Activated T-cell treated with anti-CD3 and anti-CD28 coated beads, Interleukin-2, amount 50 U/mL, for 1 hour (primary cell): ENCODE data around the gene INPP5D.

Source experiments
- DNase-seq: peaks from one replicate; pipeline ENCODE4 v3.0.0-alpha.2; 2020

The INPP5D gene

DNA sequence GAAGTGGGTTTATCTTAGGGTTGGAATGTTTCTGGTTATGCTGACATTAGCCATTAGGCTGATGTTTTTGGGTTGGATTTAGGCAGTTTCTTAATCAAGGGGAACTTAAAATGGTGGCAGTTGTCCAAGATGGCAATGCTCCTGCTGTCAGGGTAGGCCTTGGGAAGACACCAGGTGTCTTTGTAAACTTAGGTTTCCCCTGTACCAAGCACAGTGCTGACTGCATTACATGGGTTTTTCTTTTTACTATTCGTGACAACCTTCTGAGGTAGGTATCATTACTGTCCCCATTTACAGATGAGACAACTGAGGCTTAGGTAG is 190.8 kb downstream of the INPP5D start:
- DNase-seq = no peak

DNA sequence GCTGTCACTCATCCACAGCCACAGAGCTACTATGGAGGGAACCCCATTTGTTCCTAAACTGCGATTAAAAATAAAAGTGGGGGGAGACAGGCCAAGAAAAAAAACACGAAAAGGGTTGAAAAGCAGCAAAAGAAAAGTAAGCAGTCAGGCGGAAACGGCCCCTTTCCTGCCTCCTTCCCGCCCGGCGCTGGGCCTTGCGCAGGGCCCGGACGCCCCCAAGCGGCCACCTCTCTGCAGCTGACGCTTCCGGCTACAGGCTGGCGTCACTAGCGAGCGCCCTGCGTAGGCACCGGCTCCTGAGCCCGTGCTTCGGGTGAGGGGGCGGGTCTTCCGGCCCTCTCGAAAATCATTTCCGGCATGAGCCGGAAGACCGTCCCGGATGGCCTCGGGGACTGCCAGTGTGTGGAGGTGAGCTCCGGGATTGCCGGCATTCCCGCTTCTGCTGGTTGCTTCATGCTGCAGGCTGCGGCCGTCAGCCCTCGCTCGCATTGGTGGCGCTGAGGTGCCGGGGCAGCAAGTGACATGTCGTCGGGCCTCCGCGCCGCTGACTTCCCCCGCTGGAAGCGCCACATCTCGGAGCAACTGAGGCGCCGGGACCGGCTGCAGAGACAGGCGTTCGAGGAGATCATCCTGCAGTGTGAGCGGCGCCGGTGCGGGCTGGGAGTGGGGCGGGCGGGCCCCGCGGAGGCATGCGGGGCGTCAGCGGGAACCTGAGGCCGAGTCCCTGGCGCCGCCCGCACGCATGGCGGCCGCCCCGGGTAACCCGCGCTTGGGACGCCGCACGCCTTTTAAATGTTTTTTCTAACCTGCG is 191.4 kb downstream of the INPP5D start, which contains the start of gene ATG16L1:
TSS of gene ATG16L1 (plus strand) at position 368 of the 811 bp plus-strand sequence. CDS start at position 523, 155 bp downstream.
- peak; percentile 94 for DNase-seq

DNA sequence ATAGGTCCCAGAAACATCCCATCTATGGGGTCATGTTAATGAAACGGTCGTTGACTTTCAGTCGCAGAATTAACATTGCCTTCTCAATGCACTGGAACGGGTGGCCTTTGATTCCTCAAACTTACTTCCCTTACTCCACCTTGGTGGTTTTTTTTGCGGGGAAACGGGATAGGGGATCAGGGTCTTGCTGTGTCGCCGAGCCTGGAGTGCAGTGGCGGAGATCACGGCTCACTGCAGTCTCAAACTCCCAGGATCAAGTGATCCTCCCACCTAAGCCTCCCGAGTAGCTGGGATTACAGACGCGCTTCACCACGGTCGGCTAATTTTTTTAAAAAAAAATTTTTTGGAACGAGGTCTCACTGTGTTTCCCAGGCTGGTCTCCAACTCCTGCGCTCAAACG is 192.1 kb downstream of the INPP5D start:
- DNase-seq = no peak

DNA sequence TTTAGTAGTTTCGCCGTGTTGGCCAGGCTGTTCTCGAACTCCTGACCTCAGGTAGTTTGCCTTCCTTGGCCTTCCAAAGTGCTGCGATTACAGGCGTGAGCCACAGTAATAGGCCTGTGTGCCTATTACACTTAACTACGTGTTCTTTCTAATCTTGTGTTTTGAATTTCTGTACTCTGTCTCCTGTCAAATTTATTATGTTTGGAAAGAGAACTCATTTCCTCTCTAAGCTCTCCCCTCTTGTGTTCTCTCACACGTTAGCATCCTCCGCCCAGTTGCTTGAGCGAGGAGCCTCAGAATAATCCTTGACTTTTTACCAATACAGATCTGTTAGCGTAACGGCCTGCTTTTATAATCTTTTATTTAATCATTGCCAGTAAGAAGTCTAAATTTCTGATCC is 195.0 kb downstream of the INPP5D start:
- DNase-seq = no peak

DNA sequence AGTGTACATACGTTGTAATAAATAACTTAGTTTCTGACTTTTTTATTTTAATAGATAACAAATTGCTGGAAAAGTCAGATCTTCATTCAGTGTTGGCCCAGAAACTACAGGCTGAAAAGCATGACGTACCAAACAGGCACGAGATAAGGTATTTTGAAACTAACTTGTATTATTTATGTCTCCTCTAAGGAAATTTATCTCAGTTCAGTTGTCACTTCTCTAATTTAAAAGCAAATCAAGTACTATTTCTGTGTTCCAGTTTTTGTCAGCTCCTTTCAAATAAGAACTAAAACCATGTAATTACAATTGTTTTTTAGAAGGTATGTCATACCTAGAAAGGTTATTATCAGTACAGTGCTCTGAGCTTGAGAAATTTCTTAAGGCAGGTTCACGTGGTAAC is 195.9 kb downstream of the INPP5D start:
- DNase-seq = no peak
